Measurements from ENCODE around the gene PYGM. TPM values are rescaled to one million over a fixed set of nuclear protein-coding genes. Genes with fewer than 3 reads are reported as not detected.
A peak's percentile ranks its signal among the peaks of the same experiment; 100 is the strongest.

The PYGM gene
- total and polyA plus RNA-seq, 10 donors: 1.7 to 7.2 (median 4.2) TPM

DNA sequence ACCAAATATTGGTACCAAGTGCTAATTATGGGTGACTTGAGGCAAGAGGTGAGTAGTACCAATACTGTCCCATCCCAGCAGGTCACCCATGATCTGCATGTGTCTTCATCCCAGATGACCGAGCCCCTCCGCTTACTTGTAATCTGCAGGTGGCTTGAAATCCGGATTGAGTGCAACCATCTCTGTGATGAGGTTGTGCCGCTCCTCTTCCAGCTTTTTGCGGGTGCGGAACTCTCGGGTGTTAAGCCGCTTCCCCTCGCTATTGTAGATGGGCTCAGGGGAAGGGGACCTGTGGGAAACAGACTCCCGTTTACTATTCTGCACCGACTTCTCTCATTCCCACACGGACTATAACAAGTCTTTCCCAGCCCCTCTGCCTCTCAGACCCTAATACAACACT is 10.3 kb upstream of the PYGM start:
- no peaks in the 10 kb centered on the region for H3K27me3 ChIP-seq (replicated peaks in 1 of 7)
- 92 to 96% (median 94%) methylated on average over 12 of the region's 12 CpGs for WGBS, 5 donors
- H3K4me3 ChIP-seq: no peak overlapping the region
- H3K9me3 ChIP-seq: no peaks in the 10 kb centered on the region
- H3K4me1 ChIP-seq: peaks cover 61 to 100% (median 90%) of the 10 kb centered on the region in 6 donors
- peak overlapping the region in 3 of 8 donors; percentile 82 to 100 (median 91) for H3K27ac ChIP-seq
- peaks cover 11 to 100% (median 98%) of the 10 kb centered on the region in 6 donors for H3K36me3 ChIP-seq
- TF ChIP-seq POLR2AphosphoS5 (IDR thresholded peaks at IDR 0.05): peak in 2 of 3 donors; percentile 52 to 60
- TF ChIP-seq POLR2A (IDR thresholded peaks at IDR 0.05): no peak
- intact Hi-C loops (cut with DNase I; ENCODE audit: low total_unique reads): no loop called here
- peak; percentile 49 for DNase-seq

DNA sequence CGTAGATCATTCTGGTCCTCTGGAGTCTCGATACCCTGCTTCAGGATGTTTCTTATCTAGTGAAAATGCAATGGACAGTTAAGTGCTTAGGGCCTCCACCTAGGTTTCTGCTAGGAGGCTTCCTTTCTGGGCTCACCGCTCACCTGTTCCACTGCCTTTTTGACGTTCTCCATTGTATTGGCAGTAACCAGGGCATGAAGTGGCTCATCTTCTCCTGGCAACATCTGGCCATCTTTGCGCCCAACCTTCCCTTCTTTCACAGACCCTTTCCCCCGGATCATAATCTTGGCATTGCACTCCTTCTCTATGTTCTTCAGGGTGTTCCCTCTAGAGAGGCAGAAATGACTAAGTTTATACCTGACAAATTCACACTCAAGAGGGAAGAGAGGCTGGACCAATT is 9.5 kb upstream of the PYGM start:
- peak; percentile 28 for DNase-seq
- intact Hi-C loops (cut with DNase I; ENCODE audit: low total_unique reads): no loop called here
- H3K4me3 ChIP-seq: no peak overlapping the region
- peaks cover 11 to 100% (median 98%) of the 10 kb centered on the region in 6 donors for H3K36me3 ChIP-seq
- H3K27me3 ChIP-seq (replicated peaks in 1 of 7): no peaks in the 10 kb centered on the region
- H3K9me3 ChIP-seq: no peaks in the 10 kb centered on the region
- peaks cover 61 to 100% (median 90%) of the 10 kb centered on the region in 6 donors for H3K4me1 ChIP-seq
- peak overlapping the region in 3 of 8 donors; percentile 82 to 91 (median 82) for H3K27ac ChIP-seq
- WGBS, 5 donors: 91 to 97% (median 93%) methylated on average over 6 of the region's 6 CpGs
- TF ChIP-seq POLR2A (IDR thresholded peaks at IDR 0.05) (no peak), POLR2AphosphoS5 (IDR thresholded peaks at IDR 0.05) (peak in 1 of 3 donors; percentile 32)

DNA sequence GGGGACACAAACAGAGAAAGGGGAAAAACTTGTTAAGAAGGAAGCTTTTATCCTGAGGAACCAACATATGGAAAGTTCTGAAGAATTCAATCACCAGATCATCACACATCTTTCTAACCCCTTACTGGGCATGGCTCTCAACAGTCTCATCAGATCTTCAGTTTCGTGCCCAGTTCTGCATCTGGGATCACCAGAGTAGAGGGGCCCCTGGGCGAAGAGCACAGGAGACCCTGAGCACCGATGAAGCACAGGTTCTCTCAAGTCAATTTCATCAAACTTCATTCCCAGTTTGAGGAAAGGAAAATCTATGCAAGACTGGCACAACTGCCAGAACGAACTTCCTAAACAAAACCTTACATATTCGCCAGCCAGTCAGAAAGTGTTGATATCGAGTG is 8.5 kb upstream of the PYGM start:
- TF ChIP-seq POLR2AphosphoS5 (IDR thresholded peaks at IDR 0.05) (no peak), POLR2A (IDR thresholded peaks at IDR 0.05) (no peak)
- TF ChIP-seq, protein P1, sequence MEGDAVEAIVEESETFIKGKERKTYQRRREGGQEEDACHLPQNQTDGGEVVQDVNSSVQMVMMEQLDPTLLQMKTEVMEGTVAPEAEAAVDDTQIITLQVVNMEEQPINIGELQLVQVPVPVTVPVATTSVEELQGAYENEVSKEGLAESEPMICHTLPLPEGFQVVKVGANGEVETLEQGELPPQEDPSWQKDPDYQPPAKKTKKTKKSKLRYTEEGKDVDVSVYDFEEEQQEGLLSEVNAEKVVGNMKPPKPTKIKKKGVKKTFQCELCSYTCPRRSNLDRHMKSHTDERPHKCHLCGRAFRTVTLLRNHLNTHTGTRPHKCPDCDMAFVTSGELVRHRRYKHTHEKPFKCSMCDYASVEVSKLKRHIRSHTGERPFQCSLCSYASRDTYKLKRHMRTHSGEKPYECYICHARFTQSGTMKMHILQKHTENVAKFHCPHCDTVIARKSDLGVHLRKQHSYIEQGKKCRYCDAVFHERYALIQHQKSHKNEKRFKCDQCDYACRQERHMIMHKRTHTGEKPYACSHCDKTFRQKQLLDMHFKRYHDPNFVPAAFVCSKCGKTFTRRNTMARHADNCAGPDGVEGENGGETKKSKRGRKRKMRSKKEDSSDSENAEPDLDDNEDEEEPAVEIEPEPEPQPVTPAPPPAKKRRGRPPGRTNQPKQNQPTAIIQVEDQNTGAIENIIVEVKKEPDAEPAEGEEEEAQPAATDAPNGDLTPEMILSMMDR (IDR thresholded peaks at IDR 0.05 in 8 of 11, conservative IDR thresholded peaks at IDR 0.05 in 3 of 11): no peak
- Histone ChIP-seq H3K4me3 (peak overlapping the region in 1 of 8 donors; percentile 20), H3K27me3 (replicated peaks in 1 of 7) (no peaks in the 10 kb centered on the region), H3K9me3 (no peaks in the 10 kb centered on the region), H3K27ac (peak overlapping the region in 5 of 8 donors; percentile 36 to 91 (median 82)), H3K36me3 (peaks cover 9 to 100% (median 97%) of the 10 kb centered on the region in 6 donors), H3K4me1 (peaks cover 61 to 100% (median 90%) of the 10 kb centered on the region in 6 donors)
- no peak for DNase-seq
- whole genome bisulfite sequencing, 5 donors: 82 to 93% (median 89%) methylated on average over 6 of the region's 6 CpGs
- intact Hi-C loops (cut with DNase I; ENCODE audit: low total_unique reads): no loop called here

DNA sequence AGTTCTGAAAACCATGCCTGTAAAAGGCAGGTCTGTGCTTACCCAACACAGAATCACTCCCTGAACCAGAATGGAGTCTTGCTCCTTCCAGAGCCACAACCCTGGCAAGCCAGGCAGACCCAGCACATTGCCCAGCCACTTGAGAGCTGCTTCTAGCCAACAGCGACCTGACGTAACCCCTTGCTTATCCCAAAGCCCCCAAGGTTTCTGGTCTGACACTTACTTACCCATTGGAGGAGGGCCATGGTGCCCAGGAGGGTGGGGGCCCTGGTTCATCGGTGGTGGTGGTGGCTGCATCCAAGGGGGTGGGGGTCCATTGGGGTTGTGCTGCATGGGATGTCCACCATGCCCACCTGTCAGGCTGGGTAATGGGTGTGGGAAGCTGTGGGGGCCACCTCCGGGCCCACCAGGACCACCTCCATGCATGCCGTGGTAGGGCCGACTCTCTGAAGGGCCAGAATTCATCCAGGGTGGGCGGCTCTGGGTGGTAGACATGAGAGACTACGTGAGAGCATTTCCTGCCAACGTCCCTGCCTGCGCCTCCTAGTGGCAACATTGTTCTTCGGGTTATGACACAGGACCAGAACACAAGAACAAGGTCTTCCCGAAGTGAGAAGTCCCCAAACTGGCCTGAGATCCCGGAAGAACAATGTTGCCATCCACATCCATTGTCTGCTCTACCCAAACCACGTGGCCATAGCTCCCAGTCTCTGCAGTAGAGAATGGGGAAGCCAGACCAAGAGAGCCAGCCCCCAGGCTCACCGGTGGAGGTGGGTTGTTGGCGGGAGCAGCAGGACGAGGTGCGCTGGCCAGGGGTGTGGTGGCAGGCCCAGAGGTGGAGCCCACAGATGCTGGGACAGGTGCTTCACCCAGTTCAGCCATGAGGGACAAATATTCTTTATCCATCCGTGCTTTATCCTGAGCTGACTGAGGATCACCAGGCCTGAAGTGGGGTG is 7.8 kb upstream of the PYGM start:
- H3K27me3 ChIP-seq (replicated peaks in 1 of 7): no peaks in the 10 kb centered on the region
- H3K36me3 ChIP-seq: peaks cover 4 to 100% (median 93%) of the 10 kb centered on the region in 6 donors
- H3K4me1 ChIP-seq: peaks cover 61 to 100% (median 90%) of the 10 kb centered on the region in 6 donors
- H3K9me3 ChIP-seq: no peaks in the 10 kb centered on the region
- H3K27ac ChIP-seq: peak overlapping the region; percentile 36 to 91 (median 65)
- TF ChIP-seq, protein P1 (IDR thresholded peaks at IDR 0.05 in 8 of 11, conservative IDR thresholded peaks at IDR 0.05 in 3 of 11): peak; percentile 54 to 84 (median 81)
- TF ChIP-seq POLR2AphosphoS5 (IDR thresholded peaks at IDR 0.05): peak; percentile 60 to 72 (median 71)
- TF ChIP-seq POLR2A (IDR thresholded peaks at IDR 0.05): no peak
- WGBS, 5 donors: 47 to 76% (median 52%) methylated on average over 9 to 19 of the region's 19 CpGs
- peak; percentile 91 for DNase-seq
- peak overlapping the region in 1 of 8 donors; percentile 20 for H3K4me3 ChIP-seq
- intact Hi-C loops (cut with DNase I; ENCODE audit: low total_unique reads): no loop called here

DNA sequence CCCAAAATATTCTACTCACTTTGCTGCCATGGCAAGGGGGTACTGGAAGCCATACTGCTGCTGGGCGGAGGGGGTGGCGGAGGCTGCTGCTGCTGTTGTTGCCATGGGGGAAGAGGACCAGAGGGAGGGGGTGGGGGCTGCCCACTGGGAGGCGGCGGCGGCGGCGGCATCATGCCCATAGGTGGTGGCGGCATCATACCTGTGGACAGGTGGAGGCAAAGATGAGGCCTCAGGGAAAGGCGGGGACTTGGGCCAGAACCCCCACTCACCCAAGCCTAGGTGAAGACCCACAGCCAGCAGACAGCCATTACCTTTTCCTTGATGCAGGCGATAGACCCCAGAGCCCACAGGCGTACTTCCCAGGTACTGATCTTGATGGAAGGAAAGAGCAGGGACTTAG is 7.1 kb upstream of the PYGM start:
- Histone ChIP-seq H3K27ac (peak overlapping the region; percentile 36 to 91 (median 65)), H3K4me1 (peaks cover 61 to 100% (median 90%) of the 10 kb centered on the region in 6 donors), H3K4me3 (no peak overlapping the region), H3K36me3 (peaks cover 4 to 100% (median 89%) of the 10 kb centered on the region in 6 donors), H3K9me3 (no peaks in the 10 kb centered on the region), H3K27me3 (replicated peaks in 1 of 7) (no peaks in the 10 kb centered on the region)
- TF ChIP-seq POLR2A (IDR thresholded peaks at IDR 0.05) (no peak), POLR2AphosphoS5 (IDR thresholded peaks at IDR 0.05) (no peak)
- TF ChIP-seq, protein P1 (IDR thresholded peaks at IDR 0.05 in 8 of 11, conservative IDR thresholded peaks at IDR 0.05 in 3 of 11): no peak
- DNase-seq: peak; percentile 75
- intact Hi-C loops (cut with DNase I; ENCODE audit: low total_unique reads): no loop called here
- 94 to 99% (median 97%) methylated on average over 11 of the region's 11 CpGs for WGBS, 5 donors
